ENCODE results near the gene MYLK2.
"Not testable (repeated sequence)": the region's sequence is repeated elsewhere in the genome, so short reads cannot be mapped to it uniquely, and the experiment has no call there.

MYLK2 gene

DNA sequence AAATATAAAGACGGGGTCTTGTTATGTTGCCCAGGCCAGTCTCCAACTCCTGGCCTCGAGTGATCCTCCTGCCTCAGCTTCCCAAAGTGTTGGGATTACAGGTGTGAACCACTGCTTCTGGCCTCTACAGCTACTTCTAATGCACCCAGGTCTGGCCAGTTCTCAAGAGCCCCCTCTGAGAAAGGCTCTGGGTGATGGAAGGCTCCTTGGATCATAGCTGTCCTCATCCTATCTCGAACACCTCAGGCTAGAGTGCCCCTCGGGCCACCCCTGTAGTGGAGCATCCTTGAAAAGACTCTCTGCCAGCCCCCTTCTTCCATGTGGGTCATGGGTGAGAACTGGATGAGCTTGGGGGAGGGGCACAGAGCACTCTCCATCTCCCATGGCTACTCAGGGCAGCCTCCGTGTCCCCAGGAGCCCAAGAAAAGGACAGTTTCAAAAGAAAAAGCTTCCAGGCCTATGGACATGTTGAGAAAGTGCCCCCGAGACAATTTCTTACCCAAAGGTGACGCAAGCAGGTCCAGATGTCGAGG, 714 bp upstream of the MYLK2 start:
- H3K4me3 ChIP-seq (ENCODE audit: low read depth in 1 of 2, low read length in 2 of 2) = no peak overlapping the region
- no peak overlapping the region for H3K27ac ChIP-seq (ENCODE audit: low read depth, low read length)
- peaks cover 13% of the 10 kb centered on the region for H3K4me1 ChIP-seq (ENCODE audit: insufficient read depth, low read length)
- H3K9me3 ChIP-seq (ENCODE audit: low read length) = no peaks in the 10 kb centered on the region
- H3K27me3 ChIP-seq (ENCODE audit: control insufficient read depth in 1 of 2, insufficient read depth in 2 of 2, low read length in 2 of 2) = peaks cover 0 to 3% of the 10 kb centered on the region in 2 donors
- H3K36me3 ChIP-seq (ENCODE audit: insufficient read depth, low read length) = no peaks in the 10 kb centered on the region
- H3K9ac ChIP-seq (ENCODE audit: low read length) = no peak overlapping the region

DNA sequence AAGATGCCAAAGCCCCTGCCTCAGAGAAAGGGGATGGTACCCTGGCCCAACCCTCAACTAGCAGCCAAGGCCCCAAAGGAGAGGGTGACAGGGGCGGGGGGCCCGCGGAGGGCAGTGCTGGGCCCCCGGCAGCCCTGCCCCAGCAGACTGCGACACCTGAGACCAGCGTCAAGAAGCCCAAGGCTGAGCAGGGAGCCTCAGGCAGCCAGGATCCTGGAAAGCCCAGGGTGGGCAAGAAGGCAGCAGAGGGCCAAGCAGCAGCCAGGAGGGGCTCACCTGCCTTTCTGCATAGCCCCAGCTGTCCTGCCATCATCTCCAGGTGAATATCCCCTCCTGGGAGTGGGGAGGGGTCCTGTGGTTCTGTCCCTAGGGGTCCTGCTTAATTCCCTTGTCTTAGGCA, 1.1 kb downstream of the MYLK2 start:
- H3K27me3 ChIP-seq (ENCODE audit: control insufficient read depth in 1 of 2, insufficient read depth in 2 of 2, low read length in 2 of 2) = peaks cover 0 to 7% of the 10 kb centered on the region in 2 donors
- H3K9ac ChIP-seq (ENCODE audit: low read length) = no peak overlapping the region
- H3K4me1 ChIP-seq (ENCODE audit: insufficient read depth, low read length) = peaks cover 13% of the 10 kb centered on the region
- no peak overlapping the region for H3K4me3 ChIP-seq (ENCODE audit: low read depth in 1 of 2, low read length in 2 of 2)
- H3K36me3 ChIP-seq (ENCODE audit: insufficient read depth, low read length) = no peaks in the 10 kb centered on the region
- H3K27ac ChIP-seq (ENCODE audit: low read depth, low read length) = no peak overlapping the region
- no peaks in the 10 kb centered on the region for H3K9me3 ChIP-seq (ENCODE audit: low read length)

DNA sequence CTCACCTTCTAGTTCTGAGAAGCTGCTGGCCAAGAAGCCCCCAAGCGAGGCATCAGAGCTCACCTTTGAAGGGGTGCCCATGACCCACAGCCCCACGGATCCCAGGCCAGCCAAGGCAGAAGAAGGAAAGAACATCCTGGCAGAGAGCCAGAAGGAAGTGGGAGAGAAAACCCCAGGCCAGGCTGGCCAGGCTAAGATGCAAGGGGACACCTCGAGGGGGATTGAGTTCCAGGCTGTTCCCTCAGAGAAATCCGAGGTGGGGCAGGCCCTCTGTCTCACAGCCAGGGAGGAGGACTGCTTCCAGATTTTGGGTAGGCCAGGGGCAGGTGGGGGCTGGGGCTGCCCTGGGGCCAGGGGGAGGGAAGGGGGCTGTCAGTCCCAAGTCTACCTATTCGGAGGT, 2.3 kb downstream of the MYLK2 start:
- Histone ChIP-seq H3K4me3 (ENCODE audit: low read depth in 1 of 2, low read length in 2 of 2) (no peak overlapping the region), H3K27me3 (ENCODE audit: control insufficient read depth in 1 of 2, insufficient read depth in 2 of 2, low read length in 2 of 2) (peaks cover 0 to 7% of the 10 kb centered on the region in 2 donors), H3K9me3 (ENCODE audit: low read length) (no peaks in the 10 kb centered on the region), H3K27ac (ENCODE audit: low read depth, low read length) (no peak overlapping the region), H3K9ac (ENCODE audit: low read length) (no peak overlapping the region), H3K4me1 (ENCODE audit: insufficient read depth, low read length) (peaks cover 13% of the 10 kb centered on the region), H3K36me3 (ENCODE audit: insufficient read depth, low read length) (no peaks in the 10 kb centered on the region)

DNA sequence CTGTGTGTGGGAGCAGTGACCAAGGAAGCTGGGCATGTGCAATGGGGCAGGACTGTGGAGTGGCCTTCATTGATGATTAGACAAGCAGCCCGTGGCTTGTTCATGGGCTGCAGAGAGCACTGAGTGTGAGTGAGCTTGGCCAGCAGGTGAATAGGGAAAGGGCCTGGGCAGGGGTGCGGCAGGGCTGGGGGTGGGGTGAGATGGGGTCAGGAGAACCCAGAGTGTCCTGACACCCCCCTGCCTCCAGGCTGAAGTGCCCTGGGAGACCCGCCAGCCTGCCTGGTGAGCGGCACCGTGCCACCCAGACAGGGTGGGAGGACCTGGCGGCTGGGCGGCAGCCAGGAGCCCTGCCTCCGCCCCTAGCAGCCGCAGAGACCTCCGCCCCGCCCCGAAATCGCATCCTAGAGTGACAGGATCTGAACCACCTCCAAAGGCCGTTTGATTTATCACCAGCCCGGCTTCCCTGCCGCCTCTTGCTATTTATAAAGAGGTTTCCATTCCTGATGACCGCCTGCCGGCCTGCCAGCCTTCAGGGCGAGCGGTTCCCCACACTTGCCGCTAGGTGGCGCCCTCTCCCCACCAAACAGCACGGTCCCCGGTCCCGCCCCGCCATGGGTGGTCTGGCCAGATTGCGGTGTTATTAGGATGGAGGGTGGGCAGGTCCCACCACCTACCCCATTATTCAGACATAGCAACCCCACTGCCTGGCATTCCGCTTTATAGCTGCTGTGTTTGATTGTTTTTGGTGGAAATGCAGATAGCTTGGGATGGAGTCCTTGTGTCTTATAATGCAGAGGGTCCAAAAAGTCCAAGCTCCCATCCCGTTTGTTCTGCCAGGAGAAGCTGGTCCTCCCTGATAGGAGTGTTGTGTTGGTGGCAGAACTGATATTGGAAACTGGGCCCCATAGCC, 3.5 kb downstream of the MYLK2 start:
- no peaks in the 10 kb centered on the region for H3K9me3 ChIP-seq (ENCODE audit: low read length)
- H3K36me3 ChIP-seq (ENCODE audit: insufficient read depth, low read length) = no peaks in the 10 kb centered on the region
- no peak overlapping the region for H3K9ac ChIP-seq (ENCODE audit: low read length)
- H3K4me1 ChIP-seq (ENCODE audit: insufficient read depth, low read length) = peaks cover 13% of the 10 kb centered on the region
- peaks cover 0 to 7% of the 10 kb centered on the region in 2 donors for H3K27me3 ChIP-seq (ENCODE audit: control insufficient read depth in 1 of 2, insufficient read depth in 2 of 2, low read length in 2 of 2)
- no peak overlapping the region for H3K4me3 ChIP-seq (ENCODE audit: low read depth in 1 of 2, low read length in 2 of 2)
- H3K27ac ChIP-seq (ENCODE audit: low read depth, low read length) = no peak overlapping the region

DNA sequence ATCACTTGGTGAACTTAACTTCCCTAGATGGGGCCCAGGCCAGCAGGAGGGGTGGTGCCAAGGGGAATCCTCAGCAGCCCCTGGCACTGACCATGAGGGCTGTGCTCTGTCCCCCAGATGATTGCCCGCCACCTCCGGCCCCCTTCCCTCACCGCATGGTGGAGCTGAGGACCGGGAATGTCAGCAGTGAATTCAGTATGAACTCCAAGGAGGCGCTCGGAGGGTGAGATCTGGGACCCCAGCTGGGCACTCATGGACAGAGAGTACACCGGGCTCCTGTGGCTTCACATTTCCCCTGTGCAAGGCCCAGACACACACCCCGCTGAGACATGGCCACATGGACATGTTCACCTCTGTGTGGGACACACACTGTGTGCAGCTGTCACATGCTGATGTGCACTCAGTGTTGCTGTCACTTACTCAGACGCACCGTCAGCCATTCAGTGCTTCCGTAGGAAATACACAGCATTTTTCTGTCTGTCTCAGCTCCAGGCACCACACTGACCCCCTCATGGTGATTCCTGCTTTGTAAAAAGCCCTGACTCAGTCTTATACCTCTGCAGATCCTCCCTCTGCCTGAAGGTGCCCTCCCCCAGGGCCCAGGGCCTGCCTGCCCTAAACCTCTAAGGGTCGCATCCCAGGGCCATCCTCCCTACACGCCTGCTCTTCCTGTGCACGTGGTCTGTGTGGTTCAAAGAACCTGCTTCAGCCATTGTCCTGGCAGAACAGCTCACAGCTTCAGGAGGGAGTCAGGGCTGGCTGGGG, 4.4 kb downstream of the MYLK2 start:
- no peak overlapping the region for H3K9ac ChIP-seq (ENCODE audit: low read length)
- H3K9me3 ChIP-seq (ENCODE audit: low read length) = no peaks in the 10 kb centered on the region
- H3K27me3 ChIP-seq (ENCODE audit: control insufficient read depth in 1 of 2, insufficient read depth in 2 of 2, low read length in 2 of 2) = peaks cover 0 to 7% of the 10 kb centered on the region in 2 donors
- H3K4me1 ChIP-seq (ENCODE audit: insufficient read depth, low read length) = peaks cover 13% of the 10 kb centered on the region
- no peak overlapping the region for H3K4me3 ChIP-seq (ENCODE audit: low read depth in 1 of 2, low read length in 2 of 2)
- H3K36me3 ChIP-seq (ENCODE audit: insufficient read depth, low read length) = no peaks in the 10 kb centered on the region
- no peak overlapping the region for H3K27ac ChIP-seq (ENCODE audit: low read depth, low read length)

DNA sequence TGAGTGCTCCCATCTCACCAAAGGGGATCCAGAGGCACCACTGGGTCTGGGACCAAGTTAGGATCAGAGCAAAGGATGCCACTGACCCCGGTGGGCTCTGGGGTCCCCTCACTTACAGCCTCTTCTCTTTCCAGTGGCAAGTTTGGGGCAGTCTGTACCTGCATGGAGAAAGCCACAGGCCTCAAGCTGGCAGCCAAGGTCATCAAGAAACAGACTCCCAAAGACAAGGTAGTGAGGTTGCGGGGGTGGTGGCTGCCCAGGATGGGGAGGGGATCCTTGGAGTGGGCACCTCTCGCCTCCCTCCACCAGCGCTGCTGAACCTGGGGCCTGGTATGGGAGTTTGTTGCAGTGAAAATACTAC, 4.9 kb downstream of the MYLK2 start:
- H3K27ac ChIP-seq (ENCODE audit: low read depth, low read length) = no peak overlapping the region
- no peak overlapping the region for H3K9ac ChIP-seq (ENCODE audit: low read length)
- no peaks in the 10 kb centered on the region for H3K9me3 ChIP-seq (ENCODE audit: low read length)
- peaks cover 0 to 7% of the 10 kb centered on the region in 2 donors for H3K27me3 ChIP-seq (ENCODE audit: control insufficient read depth in 1 of 2, insufficient read depth in 2 of 2, low read length in 2 of 2)
- H3K36me3 ChIP-seq (ENCODE audit: insufficient read depth, low read length) = no peaks in the 10 kb centered on the region
- H3K4me1 ChIP-seq (ENCODE audit: insufficient read depth, low read length) = peaks cover 13% of the 10 kb centered on the region
- H3K4me3 ChIP-seq (ENCODE audit: low read depth in 1 of 2, low read length in 2 of 2) = no peak overlapping the region

DNA sequence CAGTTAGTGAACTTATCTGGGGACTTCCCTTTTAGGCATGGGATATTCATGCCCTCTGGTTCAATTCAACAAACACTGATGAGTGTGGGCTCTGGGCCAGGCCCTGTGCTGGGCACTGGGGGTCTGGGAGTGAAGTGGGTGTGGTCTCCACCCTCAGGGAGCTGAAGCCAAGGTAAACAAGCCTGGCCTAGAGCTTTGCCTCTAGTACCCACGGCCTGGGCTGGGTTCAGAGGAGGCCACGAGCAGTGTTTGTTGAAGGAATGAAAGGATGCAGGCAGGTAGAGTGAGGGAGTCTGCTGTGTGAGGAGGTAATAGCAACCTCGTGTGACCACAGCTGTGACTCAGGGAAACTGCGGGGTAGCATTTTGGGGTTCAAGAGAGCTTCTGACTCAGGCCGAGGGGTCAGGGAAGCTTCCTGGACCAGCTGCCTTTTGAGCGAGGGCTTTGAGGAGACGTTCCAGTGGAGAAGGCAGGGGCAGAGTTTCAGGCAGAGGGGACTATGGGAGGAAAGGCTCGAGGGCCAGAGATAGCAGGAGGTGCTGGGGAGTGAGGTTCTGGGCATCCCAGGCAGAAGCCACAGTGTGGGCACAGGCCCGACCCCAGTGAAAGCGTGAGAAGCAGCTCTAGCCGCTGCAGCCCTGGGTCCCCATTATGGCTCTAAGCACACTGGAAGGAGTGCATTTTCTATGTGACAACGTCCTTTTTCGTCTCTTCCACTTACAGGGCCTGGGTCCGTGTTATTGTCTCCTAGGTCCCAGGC, 5.6 kb downstream of the MYLK2 start:
- H3K4me1 ChIP-seq (ENCODE audit: insufficient read depth, low read length) = peaks cover 13% of the 10 kb centered on the region
- no peak overlapping the region for H3K9ac ChIP-seq (ENCODE audit: low read length)
- H3K9me3 ChIP-seq (ENCODE audit: low read length) = no peaks in the 10 kb centered on the region
- no peak overlapping the region for H3K27ac ChIP-seq (ENCODE audit: low read depth, low read length)
- peaks cover 0 to 7% of the 10 kb centered on the region in 2 donors for H3K27me3 ChIP-seq (ENCODE audit: control insufficient read depth in 1 of 2, insufficient read depth in 2 of 2, low read length in 2 of 2)
- H3K4me3 ChIP-seq (ENCODE audit: low read depth in 1 of 2, low read length in 2 of 2) = no peak overlapping the region
- no peaks in the 10 kb centered on the region for H3K36me3 ChIP-seq (ENCODE audit: insufficient read depth, low read length)

DNA sequence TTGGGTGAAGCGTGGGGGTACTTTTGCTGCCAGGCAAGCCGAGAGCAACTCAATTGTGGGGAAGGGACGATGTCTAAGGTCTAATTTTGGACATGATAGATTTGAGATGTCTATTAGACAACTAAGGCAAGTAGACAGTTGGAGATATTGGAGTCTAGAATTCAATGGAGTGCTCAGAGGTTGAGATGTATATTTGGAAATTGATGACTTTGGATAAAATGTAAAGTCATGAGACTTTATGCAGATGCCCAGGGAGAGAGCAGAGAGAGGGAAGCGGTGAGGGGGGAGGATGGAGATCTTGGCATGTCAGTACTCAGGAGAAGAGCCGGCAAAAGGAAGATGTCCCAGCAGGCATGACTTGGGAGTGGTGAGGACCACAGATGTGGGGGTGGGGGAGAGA, 6.9 kb downstream of the MYLK2 start:
- no peaks in the 10 kb centered on the region for H3K36me3 ChIP-seq (ENCODE audit: insufficient read depth, low read length)
- H3K4me1 ChIP-seq (ENCODE audit: insufficient read depth, low read length) = peaks cover 13% of the 10 kb centered on the region
- peaks cover 0 to 7% of the 10 kb centered on the region in 2 donors for H3K27me3 ChIP-seq (ENCODE audit: control insufficient read depth in 1 of 2, insufficient read depth in 2 of 2, low read length in 2 of 2)
- H3K9me3 ChIP-seq (ENCODE audit: low read length) = no peaks in the 10 kb centered on the region
- H3K4me3 ChIP-seq (ENCODE audit: low read depth in 1 of 2, low read length in 2 of 2) = no peak overlapping the region
- no peak overlapping the region for H3K27ac ChIP-seq (ENCODE audit: low read depth, low read length)
- no peak overlapping the region for H3K9ac ChIP-seq (ENCODE audit: low read length)

DNA sequence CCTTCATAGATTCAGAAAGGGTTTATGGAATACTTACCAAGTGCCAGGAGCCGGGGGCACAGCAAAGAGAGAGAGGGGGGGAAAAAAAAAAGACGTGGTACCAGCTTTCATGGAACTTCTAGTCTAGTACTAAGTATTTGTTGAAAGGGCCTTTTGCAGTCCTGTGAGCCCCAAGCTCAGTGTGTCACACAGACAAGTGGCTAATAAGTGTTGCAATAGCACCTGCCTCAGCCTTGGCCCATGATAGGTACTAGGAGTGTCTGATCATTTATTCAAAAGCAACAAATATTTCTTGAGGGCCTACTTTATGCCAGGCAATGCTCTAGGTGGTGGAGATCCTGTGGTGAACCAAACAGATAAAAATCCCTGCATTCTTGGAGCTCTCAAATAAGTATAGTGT, 7.9 kb downstream of the MYLK2 start:
- H3K36me3 ChIP-seq (ENCODE audit: insufficient read depth, low read length) = no peaks in the 10 kb centered on the region
- no peak overlapping the region for H3K4me3 ChIP-seq (ENCODE audit: low read depth in 1 of 2, low read length in 2 of 2)
- H3K27ac ChIP-seq (ENCODE audit: low read depth, low read length) = no peak overlapping the region
- H3K27me3 ChIP-seq (ENCODE audit: control insufficient read depth in 1 of 2, insufficient read depth in 2 of 2, low read length in 2 of 2) = peaks cover 0 to 7% of the 10 kb centered on the region in 2 donors
- H3K9ac ChIP-seq (ENCODE audit: low read length) = no peak overlapping the region
- H3K9me3 ChIP-seq (ENCODE audit: low read length) = no peaks in the 10 kb centered on the region
- peaks cover 13% of the 10 kb centered on the region for H3K4me1 ChIP-seq (ENCODE audit: insufficient read depth, low read length)

DNA sequence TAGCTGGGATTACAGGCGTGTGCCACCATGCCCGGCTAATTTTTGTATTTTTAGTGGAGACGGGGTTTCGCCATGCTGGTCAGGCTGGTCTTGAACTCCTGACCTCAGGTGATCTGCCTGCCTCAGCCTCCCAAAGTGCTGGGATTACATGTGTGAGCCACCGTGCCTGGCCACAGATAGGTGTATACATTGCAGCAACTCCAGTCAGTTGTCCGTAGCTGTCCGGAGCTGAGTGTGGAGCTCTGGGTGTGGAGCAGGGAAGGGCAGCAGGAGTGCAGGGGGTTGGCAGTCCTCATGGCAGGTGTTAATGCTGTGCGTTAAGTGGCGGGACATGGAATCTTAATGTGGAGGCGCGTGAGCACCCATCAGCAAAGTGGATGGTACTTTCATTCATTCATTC, 8.9 kb downstream of the MYLK2 start:
- not testable (repeated sequence) for H3K4me3 ChIP-seq (ENCODE audit: low read depth in 1 of 2, low read length in 2 of 2); H3K9ac ChIP-seq (ENCODE audit: low read length); H3K9me3 ChIP-seq (ENCODE audit: low read length); H3K27me3 ChIP-seq (ENCODE audit: control insufficient read depth in 1 of 2, insufficient read depth in 2 of 2, low read length in 2 of 2); H3K27ac ChIP-seq (ENCODE audit: low read depth, low read length); H3K36me3 ChIP-seq (ENCODE audit: insufficient read depth, low read length); H3K4me1 ChIP-seq (ENCODE audit: insufficient read depth, low read length)

DNA sequence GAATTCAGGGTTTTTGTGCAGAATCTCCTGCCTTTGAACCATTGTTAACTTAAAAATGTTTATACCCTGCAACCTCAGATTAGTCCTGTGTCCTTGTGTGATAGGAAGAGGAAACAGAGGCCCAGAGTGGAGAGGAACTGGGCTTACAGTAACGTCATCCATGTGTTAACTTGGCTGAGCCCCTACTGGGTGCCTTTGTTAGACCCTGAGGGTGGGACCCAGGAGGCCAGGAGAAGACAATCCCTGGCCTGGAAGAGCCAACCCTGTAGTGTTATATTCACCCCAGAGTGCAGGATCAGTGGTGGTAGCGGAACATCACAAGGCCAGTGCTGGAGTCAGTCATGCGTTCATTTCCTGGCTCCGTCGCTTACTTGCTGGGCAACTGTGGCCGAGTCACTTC, 10.6 kb downstream of the MYLK2 start:
- Histone ChIP-seq H3K4me3 (ENCODE audit: low read depth in 1 of 2, low read length in 2 of 2) (no peak overlapping the region), H3K9ac (ENCODE audit: low read length) (no peak overlapping the region), H3K4me1 (ENCODE audit: insufficient read depth, low read length) (no peaks in the 10 kb centered on the region), H3K27me3 (ENCODE audit: control insufficient read depth in 1 of 2, insufficient read depth in 2 of 2, low read length in 2 of 2) (peaks cover 0 to 10% of the 10 kb centered on the region in 2 donors), H3K9me3 (ENCODE audit: low read length) (no peaks in the 10 kb centered on the region), H3K36me3 (ENCODE audit: insufficient read depth, low read length) (no peaks in the 10 kb centered on the region), H3K27ac (ENCODE audit: low read depth, low read length) (no peak overlapping the region)

Data from muscle layer of colon (tissue), 2 donors.